Measurements from ENCODE around the gene ENPP5. TPM values are rescaled to one million over a fixed set of nuclear protein-coding genes. Genes with fewer than 3 reads are reported as not detected.

ENPP5 gene
- total and polyA plus RNA-seq, 10 of the 15 experiments (the other 5 are each of a cell fraction or from before 2014, with no cell fraction given), result 0.05 to 0.07 TPM; not detected in 8

GRCh38 chr6:46115634-46116033 lies 55.1 kb downstream of the ENPP5 start:
- 100% methylated on average over 1 of the region's 1 CpG for WGBS (ENCODE audit: insufficient coverage, insufficient replicate concordance, low lambda C conversion rate, missing lambda C conversion rate)
- in situ Hi-C loops (cut with MboI), result no loop called here
- Histone ChIP-seq H4K20me1 (ENCODE audit: control insufficient read depth, insufficient read depth) (no peaks in the 10 kb centered on the region), H3K9me3 (replicated peaks; ENCODE audit: control insufficient read depth, insufficient read depth, low read length) (no peaks in the 10 kb centered on the region; the same call in 2 of the 3 replicates), H3K9ac (ENCODE audit: control insufficient read depth, insufficient read depth, low read length) (no peak overlapping the region), H3K4me2 (ENCODE audit: control insufficient read depth, insufficient read depth) (no peak overlapping the region), H3K27ac (ENCODE audit: control insufficient read depth, insufficient read depth) (no peak overlapping the region), H2AFZ (ENCODE audit: control insufficient read depth, low read depth, low read length) (no peak overlapping the region), H3K27me3 (replicated peaks in 1 of 2; ENCODE audit: control insufficient read depth in 2 of 2, insufficient read depth in 2 of 2, low read length in 1 of 2) (no peaks in the 10 kb centered on the region), H3K4me1 (ENCODE audit: control insufficient read depth, insufficient read depth, low read length) (no peaks in the 10 kb centered on the region), H3K79me2 (ENCODE audit: control insufficient read depth, insufficient read depth, low read length) (no peaks in the 10 kb centered on the region), H3K36me3 (ENCODE audit: control insufficient read depth in 2 of 2, insufficient read depth in 2 of 2, low read length in 1 of 2) (no peaks in the 10 kb centered on the region), H3K4me3 (no peak overlapping the region)
- RAD21 ChIA-PET (ENCODE audit: unreplicated experiment), result interaction anchor here (0.9 to 2.7 kb wide), 4 partner anchors 14 to 103 kb away, joined by 3 to 9 read pairs (median 4); partner anchors contain the start of gene ENPP4
- POLR2A ChIA-PET, result no interaction called here
- FAIRE-seq (no peak), ATAC-seq (no peak), DNase-seq (ENCODE audit: low read depth, low spot score) (no peak)
- SMC1A ChIA-PET (ENCODE audit: uncharacterized antibody, unreplicated experiment), result interaction anchor here (0.6 to 2.7 kb wide), 5 partner anchors 10 to 82 kb away, joined by 3 to 10 read pairs (median 8); partner anchors contain the start of gene ENPP4
- BruUV-seq (replicated peaks), result no TSS peak
- no peak for TF ChIP-seq ZNF274 (IDR thresholded peaks at IDR 0.05; ENCODE audit: insufficient read depth, insufficient read length)
- intact Hi-C loops (cut with micrococcal nuclease; ENCODE audit: unreplicated experiment), result no loop called here
- CTCF ChIA-PET, result interaction anchor here (0.9 to 2.0 kb wide), 4 partner anchors 10 to 102 kb away, joined by 3 to 7 read pairs (median 4); no protein-coding TSS in a partner anchor

- Histone ChIP-seq H3K79me2 (ENCODE audit: control insufficient read depth, insufficient read depth, low read length) (no peaks in the 10 kb centered on the region), H3K27ac (ENCODE audit: control insufficient read depth, insufficient read depth) (no peak overlapping the region), H3K4me3 (no peak overlapping the region), H3K9me3 (replicated peaks; ENCODE audit: control insufficient read depth, insufficient read depth, low read length) (no peaks in the 10 kb centered on the region; the same call in 2 of the 3 replicates), H3K4me1 (ENCODE audit: control insufficient read depth, insufficient read depth, low read length) (no peaks in the 10 kb centered on the region), H3K27me3 (replicated peaks in 1 of 2; ENCODE audit: control insufficient read depth in 2 of 2, insufficient read depth in 2 of 2, low read length in 1 of 2) (no peaks in the 10 kb centered on the region), H4K20me1 (ENCODE audit: control insufficient read depth, insufficient read depth) (no peaks in the 10 kb centered on the region), H3K36me3 (ENCODE audit: control insufficient read depth in 2 of 2, insufficient read depth in 2 of 2, low read length in 1 of 2) (no peaks in the 10 kb centered on the region), H2AFZ (ENCODE audit: control insufficient read depth, low read depth, low read length) (no peak overlapping the region), H3K9ac (ENCODE audit: control insufficient read depth, insufficient read depth, low read length) (no peak overlapping the region), H3K4me2 (ENCODE audit: control insufficient read depth, insufficient read depth) (no peak overlapping the region)
- ChIA-PET SMC1A (ENCODE audit: uncharacterized antibody, unreplicated experiment) (no interaction called here), CTCF (interaction anchor here (0.8 kb wide), 1 partner anchor 9 kb away, joined by 3 read pairs; no protein-coding TSS in a partner anchor), RAD21 (ENCODE audit: unreplicated experiment) (no interaction called here), POLR2A (no interaction called here)
- TF ChIP-seq POLR2AphosphoS2 (IDR thresholded peaks at IDR 0.05; ENCODE audit: low read depth, low read length), result no peak
- TF ChIP-seq RELA (IDR thresholded peaks at IDR 0.05; ENCODE audit: borderline replicate concordance, partially characterized antibody), result no peak
- no peak for TF ChIP-seq USF1 (IDR thresholded peaks at IDR 0.05; ENCODE audit: borderline replicate concordance, extremely low read length, insufficient read depth, low read depth, low read length)
- no peak for TF ChIP-seq PAX5 (IDR thresholded peaks at IDR 0.05; ENCODE audit: borderline replicate concordance, low read depth, low read length)
- TF ChIP-seq RB1 (IDR thresholded peaks at IDR 0.05; ENCODE audit: borderline replicate concordance), result no peak
- no peak for TF ChIP-seq MTA2 (IDR thresholded peaks at IDR 0.05; ENCODE audit: low read depth)
- BruUV-seq (replicated peaks), result no TSS peak
- WGBS (ENCODE audit: insufficient coverage, insufficient replicate concordance, low lambda C conversion rate, missing lambda C conversion rate), result 92% methylated on average over 1 of the region's 1 CpG
- in situ Hi-C loops (cut with MboI) (no loop called here), intact Hi-C loops (cut with micrococcal nuclease; ENCODE audit: unreplicated experiment) (no loop called here)
- DNase-seq (ENCODE audit: low read depth, low spot score) (no peak), ATAC-seq (no peak), FAIRE-seq (no peak)
Measured at GRCh38 chr6:46113370-46113769, 57.4 kb downstream of the ENPP5 start.

Other genes with a start within 250 kb of the ENPP5 start
- not detected in 2 replicates for gene CLIC5, start 155.1 kb downstream of the ENPP5 start, total RNA-seq (2014; rRNA removed)
- not detected in 2 replicates for gene CLIC5, start 155.1 kb downstream of the ENPP5 start, total RNA-seq (2014; rRNA removed; fragmentation: Illumina TruSeq; extraction: Trizol)
- gene CLIC5, start 155.1 kb downstream of the ENPP5 start, total RNA-seq (2021), result not detected in 2 replicates
- 0.04 and 0.08 TPM in 2 replicates for gene CLIC5, start 155.1 kb downstream of the ENPP5 start, polyA plus RNA-seq (2011; rRNA removed)
- gene CLIC5, start 155.1 kb downstream of the ENPP5 start, polyA plus RNA-seq (2014; fragmentation: Illumina TruSeq; extraction: Trizol), result 0.01 TPM in 1 of 2 replicates, not detected in the other
- under 1 TPM in 1 of 2 experiments, not detected in 1; 0.02 TPM for gene CLIC5, start 155.1 kb downstream of the ENPP5 start, polyA plus RNA-seq (2014; fragmentation: Nextera tagmentation; extraction: Ambion mirVana)
- 0.01 TPM in 1 of 2 replicates, not detected in the other for gene CLIC5, start 155.1 kb downstream of the ENPP5 start, polyA plus RNA-seq (2014; rRNA removed)
- not detected for gene CLIC5, start 155.1 kb downstream of the ENPP5 start, polyA plus RNA-seq (2016; fragmentation: Nextera tagmentation; extraction: Ambion mirVana)
- gene ENPP4, start 41.0 kb downstream of the ENPP5 start, total RNA-seq (2014; rRNA removed), result 4.7 and 6.5 TPM in 2 replicates
- 7.3 and 7.5 TPM in 2 replicates for gene ENPP4, start 41.0 kb downstream of the ENPP5 start, total RNA-seq (2014; rRNA removed; fragmentation: Illumina TruSeq; extraction: Trizol)
- gene ENPP4, start 41.0 kb downstream of the ENPP5 start, total RNA-seq (2021), result 4.9 and 5.3 TPM in 2 replicates
- gene ENPP4, start 41.0 kb downstream of the ENPP5 start, polyA plus RNA-seq (2011; rRNA removed), result 9.7 and 13.9 TPM in 2 replicates
- 5.8 and 7.1 TPM in 2 replicates for gene ENPP4, start 41.0 kb downstream of the ENPP5 start, polyA plus RNA-seq (2014; fragmentation: Illumina TruSeq; extraction: Trizol)
- 1 to 10 TPM; 3.3 to 5.2 TPM for gene ENPP4, start 41.0 kb downstream of the ENPP5 start, polyA plus RNA-seq (2014; fragmentation: Nextera tagmentation; extraction: Ambion mirVana)
- 2.7 and 3.9 TPM in 2 replicates for gene ENPP4, start 41.0 kb downstream of the ENPP5 start, polyA plus RNA-seq (2014; rRNA removed)
- gene ENPP4, start 41.0 kb downstream of the ENPP5 start, polyA plus RNA-seq (2016; fragmentation: Nextera tagmentation; extraction: Ambion mirVana), result 1 to 10 TPM; 5.2 to 5.4 TPM